ENCODE results near the gene WDR27.
"Not testable (repeated sequence)": the region's sequence is repeated elsewhere in the genome, so short reads cannot be mapped to it uniquely, and the experiment has no call there.

WDR27 gene

DNA sequence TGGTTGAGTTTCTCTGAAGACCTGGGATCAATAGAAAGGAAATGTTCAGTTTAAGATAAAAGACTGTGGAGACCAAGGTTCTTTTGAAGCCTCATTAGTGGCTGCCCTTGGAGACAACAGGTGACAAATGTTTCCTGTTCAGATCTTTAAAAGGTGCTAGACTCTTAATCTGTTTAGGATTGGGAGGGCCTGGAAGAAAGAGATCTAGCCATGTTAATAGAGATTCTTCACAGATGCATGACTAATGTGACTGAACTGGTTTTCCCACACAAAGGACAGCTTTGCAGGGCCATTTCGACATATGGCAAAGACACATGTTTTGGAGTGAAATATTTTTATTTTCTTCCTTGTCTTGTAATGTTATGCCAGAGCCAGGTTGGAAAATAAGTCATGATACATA lies 82.2 kb downstream of the WDR27 start:
- H3K27ac ChIP-seq, result no peak overlapping the region
- no peak for DNase-seq (ENCODE audit: low spot score)
- TF ChIP-seq, protein P1, sequence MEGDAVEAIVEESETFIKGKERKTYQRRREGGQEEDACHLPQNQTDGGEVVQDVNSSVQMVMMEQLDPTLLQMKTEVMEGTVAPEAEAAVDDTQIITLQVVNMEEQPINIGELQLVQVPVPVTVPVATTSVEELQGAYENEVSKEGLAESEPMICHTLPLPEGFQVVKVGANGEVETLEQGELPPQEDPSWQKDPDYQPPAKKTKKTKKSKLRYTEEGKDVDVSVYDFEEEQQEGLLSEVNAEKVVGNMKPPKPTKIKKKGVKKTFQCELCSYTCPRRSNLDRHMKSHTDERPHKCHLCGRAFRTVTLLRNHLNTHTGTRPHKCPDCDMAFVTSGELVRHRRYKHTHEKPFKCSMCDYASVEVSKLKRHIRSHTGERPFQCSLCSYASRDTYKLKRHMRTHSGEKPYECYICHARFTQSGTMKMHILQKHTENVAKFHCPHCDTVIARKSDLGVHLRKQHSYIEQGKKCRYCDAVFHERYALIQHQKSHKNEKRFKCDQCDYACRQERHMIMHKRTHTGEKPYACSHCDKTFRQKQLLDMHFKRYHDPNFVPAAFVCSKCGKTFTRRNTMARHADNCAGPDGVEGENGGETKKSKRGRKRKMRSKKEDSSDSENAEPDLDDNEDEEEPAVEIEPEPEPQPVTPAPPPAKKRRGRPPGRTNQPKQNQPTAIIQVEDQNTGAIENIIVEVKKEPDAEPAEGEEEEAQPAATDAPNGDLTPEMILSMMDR (conservative IDR thresholded peaks at IDR 0.05; ENCODE audit: low read depth), result no peak
- CTCF ChIA-PET, result interaction anchor here (0.5 to 0.6 kb wide), 2 partner anchors 674 to 928 kb away, joined by 3 to 5 read pairs; no protein-coding TSS in a partner anchor
- POLR2A ChIA-PET (ENCODE audit: low non-redundant PET), result interaction anchor here (0.7 kb wide), 1 partner anchor 20 kb away, joined by 4 read pairs; no protein-coding TSS in a partner anchor

DNA sequence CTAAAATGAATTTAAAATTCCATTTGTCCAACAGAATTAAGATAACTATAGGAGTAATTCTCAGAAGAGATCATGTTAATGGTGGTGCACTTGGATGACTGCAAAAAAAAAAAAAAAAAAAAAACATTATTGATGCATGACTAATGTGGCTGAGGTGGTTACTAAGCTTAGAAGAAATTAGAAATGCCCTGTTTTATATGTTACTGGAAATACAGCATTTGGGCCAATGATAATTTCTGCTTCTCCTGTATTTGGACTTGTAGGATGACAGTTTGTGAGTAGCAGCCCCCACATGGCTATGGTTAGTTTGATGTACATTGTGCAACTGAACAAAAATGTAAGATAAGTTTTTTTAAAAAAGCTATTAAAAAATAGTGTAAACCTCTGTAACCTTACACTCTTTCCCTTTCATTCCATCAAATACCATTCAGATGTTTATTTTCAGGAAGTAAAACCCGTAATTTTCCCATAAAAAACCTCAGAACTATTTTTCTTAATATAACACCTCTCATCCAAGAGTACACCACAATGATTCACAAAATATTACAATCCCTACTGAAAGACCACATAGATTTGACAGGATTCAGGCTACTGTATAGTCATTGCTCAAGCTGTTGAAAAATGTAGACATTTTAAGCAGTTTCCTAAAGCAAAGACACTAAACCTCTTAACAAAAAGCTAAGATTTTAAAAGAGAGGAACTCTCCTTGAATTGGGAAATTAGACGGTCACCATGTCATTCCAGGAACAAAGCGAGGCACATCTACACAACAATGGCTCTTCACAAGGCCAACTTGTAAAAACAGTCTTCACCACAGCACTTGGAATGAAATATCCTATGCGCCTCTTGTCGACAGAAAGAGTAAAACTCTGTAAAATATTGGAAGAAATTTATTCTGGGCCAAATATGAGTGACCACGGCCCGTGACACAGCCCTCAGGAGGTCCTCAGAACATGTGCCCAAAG lies 83.0 kb downstream of the WDR27 start:
- DNase-seq (ENCODE audit: low spot score), result peak; percentile 36
- TF ChIP-seq, protein P1 (conservative IDR thresholded peaks at IDR 0.05; ENCODE audit: low read depth), result no peak
- ChIA-PET CTCF (interaction anchor here (0.5 to 0.6 kb wide), 2 partner anchors 673 to 1069 kb away, joined by 3 read pairs; no protein-coding TSS in a partner anchor), POLR2A (ENCODE audit: low non-redundant PET) (interaction anchor here (0.7 kb wide), 1 partner anchor 21 kb away, joined by 4 read pairs; no protein-coding TSS in a partner anchor)
- H3K27ac ChIP-seq, result no peak overlapping the region

DNA sequence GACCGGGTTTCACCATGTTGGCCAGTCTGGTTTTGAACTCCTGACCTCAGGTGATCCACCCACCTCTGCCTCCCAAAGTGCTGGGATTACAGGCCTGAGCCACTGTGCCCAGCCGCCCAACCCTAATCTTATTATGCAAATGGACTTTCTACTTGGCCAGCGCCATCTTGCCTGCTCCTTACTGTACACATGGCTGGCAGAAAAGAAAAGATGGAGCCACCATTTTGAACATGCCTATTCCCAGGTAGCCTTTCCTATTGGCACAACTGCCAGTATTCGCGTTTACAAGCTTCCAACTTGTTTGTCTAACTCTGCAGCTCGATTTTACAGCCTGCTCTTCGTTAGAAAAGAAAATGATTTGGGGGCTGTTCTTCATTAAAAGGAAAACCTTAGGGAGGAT lies 84.3 kb downstream of the WDR27 start:
- TF ChIP-seq, protein P1 (conservative IDR thresholded peaks at IDR 0.05; ENCODE audit: low read depth), result no peak
- no peak for DNase-seq (ENCODE audit: low spot score)
- ChIA-PET CTCF (no interaction called here), POLR2A (ENCODE audit: low non-redundant PET) (no interaction called here)
- H3K27ac ChIP-seq, result no peak overlapping the region

DNA sequence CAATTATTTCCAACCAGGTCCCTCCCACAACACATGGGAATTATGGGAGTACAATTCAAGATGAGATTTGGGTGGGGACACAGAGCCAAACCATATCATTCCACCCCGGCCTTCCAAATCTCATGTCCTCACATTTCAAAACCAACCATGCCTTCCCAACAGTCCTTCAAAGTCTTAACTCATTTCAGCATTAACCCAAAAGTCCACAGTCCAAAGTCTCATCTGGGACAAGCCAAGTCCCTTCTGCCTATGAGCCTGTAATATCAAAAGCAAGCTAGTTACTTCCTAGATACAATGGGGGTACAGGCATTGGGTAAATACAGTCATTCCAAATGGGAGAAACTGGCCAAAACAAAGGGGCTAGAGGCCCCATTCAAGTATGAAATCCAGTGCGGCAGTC lies 93.2 kb downstream of the WDR27 start:
- DNase-seq (ENCODE audit: low spot score); CTCF ChIA-PET; H3K27ac ChIP-seq; POLR2A ChIA-PET (ENCODE audit: low non-redundant PET): not testable (repeated sequence)

DNA sequence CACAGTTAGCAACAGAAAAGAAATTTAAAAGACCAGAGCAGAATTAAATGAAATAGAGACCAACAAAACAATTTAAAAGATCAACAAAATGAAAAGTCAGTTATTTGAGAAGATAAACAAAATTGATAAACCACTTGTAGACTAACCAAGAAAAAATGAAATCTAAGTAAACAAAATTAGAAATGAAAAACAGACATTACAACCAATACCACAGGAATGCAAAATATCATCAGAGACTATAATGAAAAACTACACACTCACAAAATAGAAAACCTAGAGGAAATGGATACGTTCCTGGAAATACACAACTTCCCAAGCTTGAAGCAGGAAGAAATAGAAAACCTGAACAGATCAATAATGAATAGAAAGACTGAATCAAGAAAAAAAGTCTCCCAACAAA lies 97.8 kb downstream of the WDR27 start:
- TF ChIP-seq, protein P1 (conservative IDR thresholded peaks at IDR 0.05; ENCODE audit: low read depth), result no peak
- ChIA-PET CTCF (no interaction called here), POLR2A (ENCODE audit: low non-redundant PET) (no interaction called here)
- no peak for DNase-seq (ENCODE audit: low spot score)
- no peak overlapping the region for H3K27ac ChIP-seq

DNA sequence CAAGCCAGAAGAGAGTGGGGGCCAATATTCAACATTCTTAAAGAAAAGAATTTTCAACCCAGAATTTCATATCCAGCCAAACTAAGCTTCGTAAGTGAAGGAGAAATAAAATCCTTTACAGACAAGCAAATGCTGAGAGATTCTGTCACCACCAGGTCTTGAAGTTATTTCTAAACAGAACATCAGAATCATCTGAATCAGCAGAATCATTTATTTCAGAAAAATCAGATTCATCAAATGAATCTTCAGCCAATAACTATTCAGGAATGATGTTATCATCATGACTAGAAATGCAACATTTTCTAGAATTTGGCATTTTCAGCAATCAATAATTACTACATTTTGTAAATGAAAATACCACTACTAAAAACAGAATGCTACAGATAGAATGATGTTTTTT lies 100.7 kb downstream of the WDR27 start:
- DNase-seq (ENCODE audit: low spot score); CTCF ChIA-PET; H3K27ac ChIP-seq; POLR2A ChIA-PET (ENCODE audit: low non-redundant PET): not testable (repeated sequence)

DNA sequence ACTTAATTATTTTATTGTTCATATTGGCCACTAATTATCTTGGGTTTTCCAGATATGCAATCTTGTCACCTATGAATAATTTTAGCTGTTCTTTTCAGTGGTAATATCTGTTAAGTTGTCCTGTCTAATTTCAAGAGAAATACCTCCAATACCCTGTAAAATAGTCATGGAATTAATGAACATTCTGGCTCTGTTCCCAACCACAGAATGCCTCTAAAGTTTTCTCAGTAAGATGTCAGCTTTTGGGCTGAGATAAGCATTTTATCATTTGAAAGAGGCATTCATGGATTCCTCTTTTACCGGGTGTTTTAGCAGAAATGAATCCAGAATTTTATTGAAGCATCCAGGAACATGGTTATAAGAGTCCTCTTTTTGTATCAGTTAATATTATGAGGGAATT lies 109.3 kb downstream of the WDR27 start:
- TF ChIP-seq, protein P1 (conservative IDR thresholded peaks at IDR 0.05; ENCODE audit: low read depth), result no peak
- ChIA-PET CTCF (interaction anchor here (0.6 to 1.1 kb wide), 3 partner anchors 8 to 299 kb away, joined by 3 to 4 read pairs (median 3); no protein-coding TSS in a partner anchor), POLR2A (ENCODE audit: low non-redundant PET) (no interaction called here)
- DNase-seq (ENCODE audit: low spot score), result no peak
- H3K27ac ChIP-seq, result no peak overlapping the region
